Esophagus squamous epithelium (tissue), 5 donors: ENCODE data around the gene SHISAL2A. TPM values are rescaled to one million over a fixed set of nuclear protein-coding genes. Genes with fewer than 3 reads are reported as not detected.

ENCODE experiments used
- DNase-seq: peaks from one replicate; lab custom pipeline; 2025; lab: John Stamatoyannopoulos, UW
- H3K27ac ChIP-seq, 4 donors: fragments of 200-600 bp; sonication (generic); one replicate each; pipeline ENCODE4 v1.5.1; 2016 to 2019; ENCODE audit warnings: mild to moderate bottlenecking in 1 of 4
- H3K27me3 ChIP-seq, 4 donors: fragments of 200-600 bp; sonication (generic); 1 replicate in 3 of 4; 2 replicates in 1 of 4; pipeline versions ENCODE4 v1.5.1 to v1.6.0; 2017 to 2021; ENCODE audit warnings: antibody characterized with exemption in 1 of 4
- H3K36me3 ChIP-seq, 3 donors: fragments of 200-600 bp; sonication (generic); one replicate each; pipeline ENCODE4 v1.5.1; 2016 to 2019
- H3K4me1 ChIP-seq, 3 donors: fragments of 200-600 bp; sonication (generic); one replicate each; pipeline ENCODE4 v1.5.1; 2017 to 2019
- H3K4me3 ChIP-seq, 4 donors: fragments of 200-600 bp; sonication (generic); 1 replicate in 3 of 4; 2 replicates in 1 of 4; pipeline ENCODE4 v1.5.1; 2016 to 2019; ENCODE audit warnings: mild to moderate bottlenecking in 2 of 4, moderate library complexity in 1 of 4
- H3K9me3 ChIP-seq, 3 donors: fragments of 200-600 bp; sonication (generic); one replicate each; pipeline ENCODE4 v1.5.1; 2016 to 2019
- CTCF ChIP-seq, 6 experiments: fragments of 450-650 bp in 4 of 6; fragments of 200-600 bp in 2 of 6; sonication (generic) in 2 of 6; IDR thresholded peaks; one replicate each; pipeline ENCODE4 v1.5.1; 2016 to 2019; ENCODE audit warnings: antibody characterized with exemption in 6 of 6, mild to moderate bottlenecking in 4 of 6, moderate library complexity in 4 of 6
- POLR2A ChIP-seq, 4 donors: fragments of 450-650 bp; IDR thresholded peaks; one replicate each; pipeline ENCODE4 v1.6.1; 2017; ENCODE audit warnings: antibody characterized with exemption in 4 of 4, mild to moderate bottlenecking in 4 of 4, moderate library complexity in 3 of 4
- WGBS, 2 donors: methylation state at CpG; one replicate each; pipeline ENCODE4 v1.1.5; 2018; 5-methylcytosine and 5-hydroxymethylcytosine counted together
- intact Hi-C: fragments of 100-400 bp; cut with DNase I; formaldehyde crosslinking; loops from one replicate; pipeline ENCODE4 v1.15.0; 2022
- total RNA-seq, 4 donors: library from RNA; depleted of rRNA; stranded (reverse); fragments of >200 nt; gene quantifications; one replicate each; pipeline ENCODE4 v1.1.0, GENCODE V29; 2016
- donor health status: DM: yes; HTN: yes; CAD: no.

Gene SHISAL2A
- total RNA-seq, 4 donors from 2014 or later: 1.7 TPM; not detected in 3

DNA sequence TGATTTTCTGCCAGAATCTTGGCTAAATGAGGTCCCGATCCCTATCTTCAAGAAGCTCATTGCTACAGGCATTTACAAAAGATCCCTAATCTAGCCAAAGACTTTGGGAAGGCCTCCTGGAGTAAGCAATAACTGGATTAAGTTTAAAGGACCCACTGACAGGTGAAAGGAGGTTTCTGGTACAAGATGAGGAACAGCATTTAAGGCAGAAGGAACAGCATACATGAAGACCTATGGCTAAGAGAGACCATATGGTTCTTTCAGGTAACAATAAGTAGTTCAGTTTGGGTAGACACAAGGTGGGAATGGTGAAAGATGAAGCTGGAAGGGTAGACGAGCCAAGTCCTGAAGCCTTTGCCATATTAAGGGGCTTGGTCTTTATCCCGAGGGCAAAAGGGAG lies 27.8 kb downstream of the SHISAL2A start:
- 42 to 54% methylated on average over 3 of the region's 3 CpGs for WGBS, 2 donors
- intact Hi-C loops: no loop called here

GRCh38 chr1:52662645-52663313 lies 29.8 kb downstream of the SHISAL2A start:
- TF ChIP-seq POLR2A (IDR thresholded peaks at IDR 0.05): no peak
- peaks cover 0 to 27% (median 6%) of the 10 kb centered on the region in 3 donors for H3K4me1 ChIP-seq
- intact Hi-C loops: no loop called here
- no peaks in the 10 kb centered on the region for H3K9me3 ChIP-seq
- no peak overlapping the region for H3K27ac ChIP-seq
- no peaks in the 10 kb centered on the region for H3K36me3 ChIP-seq
- DNase-seq: no peak
- 25 to 31% methylated on average over 13 of the region's 13 CpGs for WGBS, 2 donors
- peaks cover 0 to 46% (median 0%) of the 10 kb centered on the region in 4 donors for H3K27me3 ChIP-seq
- peak overlapping the region in 1 of 4 donors; percentile 25 for H3K4me3 ChIP-seq

More for the DNA sequence above, 27.8 kb downstream of the SHISAL2A start:
- H3K4me1 ChIP-seq: peaks cover 0 to 24% (median 6%) of the 10 kb centered on the region in 3 donors
- TF ChIP-seq CTCF (IDR thresholded peaks at IDR 0.05): no peak
- H3K9me3 ChIP-seq: no peaks in the 10 kb centered on the region
- H3K27me3 ChIP-seq: peaks cover 0 to 46% (median 0%) of the 10 kb centered on the region in 4 donors
- H3K36me3 ChIP-seq: no peaks in the 10 kb centered on the region
- H3K27ac ChIP-seq: no peak overlapping the region
- no peak for DNase-seq
- H3K4me3 ChIP-seq: no peak overlapping the region

GRCh38 chr1:52663716-52664115 lies 30.7 kb downstream of the SHISAL2A start:
- H3K4me3 ChIP-seq: no peak overlapping the region
- intact Hi-C loops: no loop called here
- no peaks in the 10 kb centered on the region for H3K9me3 ChIP-seq
- H3K36me3 ChIP-seq: no peaks in the 10 kb centered on the region
- 43 to 65% methylated on average over 5 of the region's 5 CpGs for WGBS, 2 donors
- H3K27me3 ChIP-seq: peaks cover 0 to 46% (median 0%) of the 10 kb centered on the region in 4 donors
- peaks cover 0 to 33% (median 6%) of the 10 kb centered on the region in 3 donors for H3K4me1 ChIP-seq
- DNase-seq: no peak
- TF ChIP-seq POLR2A (IDR thresholded peaks at IDR 0.05) (no peak), CTCF (IDR thresholded peaks at IDR 0.05) (no peak)
- H3K27ac ChIP-seq: no peak overlapping the region

GRCh38 chr1:52665006-52665941 lies 32.3 kb downstream of the SHISAL2A start:
- DNase-seq: no peak
- H3K4me3 ChIP-seq: no peak overlapping the region
- WGBS, 2 donors: 74 to 84% methylated on average over 6 to 8 of the region's 8 CpGs
- TF ChIP-seq CTCF (IDR thresholded peaks at IDR 0.05): no peak
- TF ChIP-seq POLR2A (IDR thresholded peaks at IDR 0.05): no peak
- no peak overlapping the region for H3K27ac ChIP-seq
- no peaks in the 10 kb centered on the region for H3K36me3 ChIP-seq
- H3K27me3 ChIP-seq: peaks cover 0 to 38% (median 0%) of the 10 kb centered on the region in 4 donors
- no peaks in the 10 kb centered on the region for H3K9me3 ChIP-seq
- peaks cover 0 to 34% (median 6%) of the 10 kb centered on the region in 3 donors for H3K4me1 ChIP-seq
- intact Hi-C loops: no loop called here

DNA sequence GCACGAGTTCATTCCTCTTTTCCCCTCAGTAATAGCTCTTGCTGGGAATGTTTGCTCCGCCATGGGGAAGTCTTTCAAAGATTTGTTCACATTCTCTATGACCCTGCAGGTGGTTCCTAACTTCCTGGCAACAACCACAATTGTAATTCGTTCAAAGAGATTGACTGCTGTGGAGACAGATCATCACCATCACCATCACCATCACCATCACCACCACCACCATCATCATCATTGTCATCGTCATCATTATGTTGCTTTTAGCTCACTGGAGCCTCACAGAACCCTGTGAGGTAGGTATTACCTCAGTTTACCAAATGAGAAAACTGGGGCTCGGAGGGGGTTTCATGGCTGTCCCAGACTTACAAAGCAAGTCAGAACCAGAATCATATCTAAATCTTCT lies 34.3 kb downstream of the SHISAL2A start:
- H3K36me3 ChIP-seq: no peaks in the 10 kb centered on the region
- 85 to 87% methylated on average over 5 of the region's 5 CpGs for WGBS, 2 donors
- no peak overlapping the region for H3K27ac ChIP-seq
- peaks cover 0 to 33% (median 6%) of the 10 kb centered on the region in 3 donors for H3K4me1 ChIP-seq
- no peak overlapping the region for H3K4me3 ChIP-seq
- no peak for DNase-seq
- peaks cover 0 to 23% (median 0%) of the 10 kb centered on the region in 4 donors for H3K27me3 ChIP-seq
- intact Hi-C loops: no loop called here
- TF ChIP-seq CTCF (IDR thresholded peaks at IDR 0.05) (no peak), POLR2A (IDR thresholded peaks at IDR 0.05) (no peak)
- H3K9me3 ChIP-seq: no peaks in the 10 kb centered on the region
